SJCRH30 (cell line): ENCODE results near the gene NUTF2. TPM values are rescaled to one million over a fixed set of nuclear protein-coding genes. Genes with fewer than 3 reads are reported as not detected.

Experiments used
- total RNA-seq: library from RNA; depleted of rRNA; stranded (reverse); fragments of >200 nt; shearing (Covaris generic); gene quantifications from 2 replicates; pipeline ENCODE4 v1.2.3, GENCODE V29; 2014; rRNA removed

NUTF2 gene
- total RNA-seq, 1 experiment from 2014 or later: 177 TPM

Other genes with a start within 250 kb of the NUTF2 start
- gene CARMIL2, start 201.8 kb upstream of the NUTF2 start, total RNA-seq: 0.43 TPM in 2 replicates
- 13.7 and 15.5 TPM in 2 replicates for gene ACD, start 186.7 kb upstream of the NUTF2 start, total RNA-seq
- gene PARD6A, start 186.0 kb upstream of the NUTF2 start, total RNA-seq: 0.65 and 0.76 TPM in 2 replicates
- gene ENKD1, start 180.2 kb upstream of the NUTF2 start, total RNA-seq: 2.5 and 3.0 TPM in 2 replicates
- 0.81 and 0.96 TPM in 2 replicates for gene C16orf86, start 180.1 kb upstream of the NUTF2 start, total RNA-seq
- 10.5 and 11.2 TPM in 2 replicates for gene GFOD2, start 127.6 kb upstream of the NUTF2 start, total RNA-seq
- gene RANBP10, start 40.4 kb upstream of the NUTF2 start, total RNA-seq: 3.9 and 4.9 TPM in 2 replicates
- 0.33 and 0.49 TPM in 2 replicates for gene TSNAXIP1, start 40.0 kb upstream of the NUTF2 start, total RNA-seq
- 24.8 and 27.1 TPM in 2 replicates for gene THAP11, start 4.6 kb upstream of the NUTF2 start, total RNA-seq
- gene CENPT, start 760 bp downstream of the NUTF2 start, total RNA-seq: 15.4 and 18.8 TPM in 2 replicates
- 40.9 and 43.5 TPM in 2 replicates for gene EDC4, start 26.1 kb downstream of the NUTF2 start, total RNA-seq
- gene NRN1L, start 38.0 kb downstream of the NUTF2 start, total RNA-seq: not detected in 2 replicates
- 5.6 and 6.1 TPM in 2 replicates for gene PSKH1, start 46.3 kb downstream of the NUTF2 start, total RNA-seq
- gene CTRL, start 84.9 kb downstream of the NUTF2 start, total RNA-seq: 0.99 and 1.7 TPM in 2 replicates
- gene PSMB10, start 89.9 kb downstream of the NUTF2 start, total RNA-seq: 7.4 and 7.6 TPM in 2 replicates
- 2.3 and 4.5 TPM in 2 replicates for gene LCAT, start 97.2 kb downstream of the NUTF2 start, total RNA-seq
- 12.6 and 15.1 TPM in 2 replicates for gene SLC12A4, start 121.7 kb downstream of the NUTF2 start, total RNA-seq
- gene DPEP3, start 133.6 kb downstream of the NUTF2 start, total RNA-seq: not detected in 2 replicates
- not detected in 2 replicates for gene DPEP2, start 152.6 kb downstream of the NUTF2 start, total RNA-seq
- not detected in 2 replicates for gene DPEP2NB, start 169.0 kb downstream of the NUTF2 start, total RNA-seq
- gene DDX28, start 176.3 kb downstream of the NUTF2 start, total RNA-seq: 9.4 and 9.9 TPM in 2 replicates
- 8.6 and 9.0 TPM in 2 replicates for gene DUS2, start 176.4 kb downstream of the NUTF2 start, total RNA-seq
- 52.7 and 53.9 TPM in 2 replicates for gene NFATC3, start 238.4 kb downstream of the NUTF2 start, total RNA-seq